Fibroblast of lung (primary cell): ENCODE results near the gene SH3BGRL3. TPM values are rescaled to one million over a fixed set of nuclear protein-coding genes. Genes with fewer than 3 reads are reported as not detected.

Experiments used
- DNase-seq, 2 donors: peaks; one replicate each; pipeline versions ENCODE4 v3.0.0 to v3.0.0-alpha.2; 2010; ENCODE audit warnings: low read depth in 2 of 2
- H2AFZ ChIP-seq: 2 replicates; pipeline ENCODE4 v1.5.1; 2012; ENCODE audit warnings: low read length, control low read depth, inconsistent platforms
- H3K27ac ChIP-seq: 2 replicates; pipeline ENCODE4 v1.5.1; 2011; ENCODE audit warnings: low read length, control low read depth; ENCODE audit not compliant: insufficient read depth
- H3K27me3 ChIP-seq: 2 replicates; pipeline ENCODE4 v1.5.1; 2011; ENCODE audit warnings: mild to moderate bottlenecking, low read length; ENCODE audit not compliant: control insufficient read depth, insufficient read depth
- H3K36me3 ChIP-seq: 2 replicates; pipeline ENCODE4 v1.5.1; 2011; ENCODE audit warnings: low read length; ENCODE audit not compliant: control insufficient read depth, insufficient read depth
- H3K4me1 ChIP-seq: 2 replicates; pipeline ENCODE4 v1.5.1; 2011; ENCODE audit warnings: low read length; ENCODE audit not compliant: control insufficient read depth, insufficient read depth; ENCODE audit errors: extremely low read depth
- H3K4me2 ChIP-seq: 2 replicates; pipeline ENCODE4 v1.5.1; 2011; ENCODE audit warnings: low read length, control low read depth; ENCODE audit not compliant: insufficient read depth; ENCODE audit errors: extremely low read depth
- H3K4me3 ChIP-seq, 4 experiments: fragments of 200-600 bp in 1 of 4; sonication (generic) in 1 of 4; replicated peaks in 1 of 4; 2 replicates each; pipeline ENCODE4 v1.5.1; 2011 to 2016; ENCODE audit warnings: low read length in 4 of 4, low read depth in 3 of 4, mild to moderate bottlenecking in 3 of 4, control low read depth in 2 of 4, inconsistent platforms in 1 of 4, mixed read lengths in 1 of 4; ENCODE audit not compliant: insufficient read depth in 1 of 4; ENCODE audit errors: control extremely low read depth in 1 of 4
- H3K79me2 ChIP-seq: 2 replicates; pipeline ENCODE4 v1.5.1; 2012; ENCODE audit warnings: mild to moderate bottlenecking, low read length, inconsistent platforms; ENCODE audit not compliant: control insufficient read depth, insufficient read depth
- H3K9ac ChIP-seq: 2 replicates; pipeline ENCODE4 v1.5.1; 2011; ENCODE audit warnings: mild to moderate bottlenecking, low read length, control low read depth; ENCODE audit not compliant: insufficient read depth
- H3K9me3 ChIP-seq: 2 replicates; pipeline ENCODE4 v1.5.1; 2012; ENCODE audit warnings: low read depth, low read length; ENCODE audit not compliant: control insufficient read depth, insufficient read depth
- H4K20me1 ChIP-seq: 2 replicates; pipeline ENCODE4 v1.5.1; 2011; ENCODE audit warnings: low read length; ENCODE audit not compliant: control insufficient read depth, insufficient read depth; ENCODE audit errors: extremely low read depth
- CTCF ChIP-seq, 2 donors: IDR thresholded peaks in 1 of 2; conservative IDR thresholded peaks in 1 of 2; 1 replicate in 1 of 2; 2 replicates in 1 of 2; pipeline ENCODE4 v1.5.1; 2011 to 2012; ENCODE audit warnings: low read length in 2 of 2, control low read depth in 1 of 2, inconsistent platforms in 1 of 2, low read depth in 1 of 2, mild to moderate bottlenecking in 1 of 2
- EZH2 ChIP-seq: IDR thresholded peaks from 2 replicates; pipeline ENCODE4 v1.5.1; 2012; ENCODE audit warnings: low read length, control low read depth, mild to moderate bottlenecking; ENCODE audit errors: missing control alignments
- polyA plus RNA-seq, 2 donors: library from polyadenylated mRNA; depleted of rRNA in 1 of 2; stranded (reverse) in 1 of 2; unstranded in 1 of 2; fragments of >200 nt; gene quantifications; 2 replicates each; pipeline ENCODE4 v1.2.1, GENCODE V29; 2011 to 2012; ENCODE audit warnings: missing spikeins in 1 of 2
- total RNA-seq: library from RNA; depleted of rRNA; stranded (reverse); fragments of >200 nt; gene quantifications from 2 replicates; pipeline ENCODE4 v1.2.1, GENCODE V29; 2014

Gene SH3BGRL3
- total and polyA plus RNA-seq, 2 donors (not counting 1 experiment from before 2014, with no cell fraction given) = 39.6 to 200 TPM

DNA sequence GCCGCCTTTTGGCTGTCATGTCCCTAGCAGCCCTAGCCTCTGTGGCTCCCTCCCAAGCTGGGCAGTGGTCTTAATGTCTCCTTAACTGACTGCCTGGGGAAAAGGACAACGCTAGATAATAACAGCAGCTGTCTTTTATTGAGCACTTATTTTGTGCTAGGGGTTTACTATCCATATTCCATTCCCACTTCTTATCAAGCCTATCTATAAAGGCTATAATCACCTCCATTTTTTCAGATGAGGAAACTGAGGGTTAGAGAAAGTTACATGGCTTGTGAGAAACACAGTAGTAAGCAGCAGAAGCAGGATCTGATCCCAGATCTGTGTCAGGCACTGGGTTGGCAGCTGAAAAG lies 6.2 kb downstream of the SH3BGRL3 start:
- Histone ChIP-seq H3K9me3 (no peaks in the 10 kb centered on the region), H3K4me2 (no peak overlapping the region), H3K27ac (no peak overlapping the region), H2AFZ (no peak overlapping the region), H3K9ac (no peak overlapping the region), H4K20me1 (no peaks in the 10 kb centered on the region), H3K79me2 (peaks cover 21% of the 10 kb centered on the region), H3K27me3 (no peaks in the 10 kb centered on the region), H3K36me3 (peaks cover 14% of the 10 kb centered on the region), H3K4me3 (no peak overlapping the region), H3K4me1 (peaks cover 43% of the 10 kb centered on the region)
- DNase-seq = no peak
- TF ChIP-seq CTCF (conservative IDR thresholded peaks at IDR 0.05 in 1 of 2, IDR thresholded peaks at IDR 0.05 in 1 of 2; ENCODE audit: low read depth in 1 of 2, low read length in 2 of 2) (no peak), EZH2 (no peak)

DNA sequence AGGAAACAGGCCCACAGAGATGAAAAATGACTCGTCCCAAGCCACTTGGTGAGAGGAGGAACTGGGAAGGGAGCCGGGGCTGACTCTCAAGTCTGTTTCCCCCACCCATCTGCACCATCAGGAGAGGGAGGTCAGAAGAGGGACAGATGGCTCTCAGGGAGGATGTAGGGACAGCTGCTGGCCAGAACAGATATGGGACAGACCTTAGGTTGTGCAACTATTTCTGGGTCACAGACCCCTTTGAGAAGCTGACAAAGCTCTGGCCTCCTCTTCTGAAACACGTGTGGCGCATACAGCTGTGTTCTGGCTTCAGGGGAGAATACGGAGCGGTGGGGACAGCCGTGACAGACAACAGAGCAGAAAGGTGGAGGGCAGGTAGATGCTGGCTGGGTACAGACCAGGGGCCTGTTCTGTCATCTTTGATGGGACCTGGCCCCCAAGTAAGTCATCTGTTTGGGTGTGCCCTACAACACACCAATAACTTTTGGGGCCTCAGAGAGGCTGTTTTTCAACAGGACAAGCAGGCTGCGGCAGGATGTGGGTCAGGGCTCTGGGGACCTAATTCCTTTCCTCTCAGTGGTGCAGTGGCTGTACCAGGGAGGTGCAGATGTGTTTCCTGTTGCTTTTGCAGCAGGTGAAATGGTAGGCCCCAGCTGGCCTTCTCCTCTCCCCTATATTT lies 7.3 kb downstream of the SH3BGRL3 start:
- H3K4me2 ChIP-seq = no peak overlapping the region
- no peak for DNase-seq
- peaks cover 35% of the 10 kb centered on the region for H3K4me1 ChIP-seq

DNA sequence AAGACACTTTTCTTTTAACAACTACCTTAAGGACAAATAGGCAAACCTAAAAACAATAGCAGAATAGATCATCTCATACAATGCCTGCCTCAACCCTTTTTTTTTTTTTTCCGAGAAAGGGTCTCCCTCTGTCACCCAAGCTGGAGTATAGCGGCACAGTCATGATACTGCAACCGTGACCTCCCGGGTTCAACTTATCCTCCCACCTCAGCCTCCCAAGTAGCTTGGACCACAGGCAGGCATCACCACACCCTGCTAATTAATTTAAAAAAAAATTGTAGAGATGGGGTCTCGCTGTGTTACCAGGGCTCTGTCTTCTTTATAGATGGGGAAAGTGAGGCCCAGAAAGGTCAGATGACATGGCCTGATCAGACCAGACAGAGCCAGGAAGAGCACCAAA lies 7.9 kb downstream of the SH3BGRL3 start:
- no peak for DNase-seq
- peaks cover 5% of the 10 kb centered on the region for H3K79me2 ChIP-seq
- no peak overlapping the region for H3K4me2 ChIP-seq
- peaks cover 9% of the 10 kb centered on the region for H3K36me3 ChIP-seq
- H3K4me1 ChIP-seq = peaks cover 30% of the 10 kb centered on the region
- no peak overlapping the region for H3K9ac ChIP-seq
- H3K4me3 ChIP-seq = no peak overlapping the region
- no peak overlapping the region for H2AFZ ChIP-seq
- TF ChIP-seq CTCF (conservative IDR thresholded peaks at IDR 0.05 in 1 of 2, IDR thresholded peaks at IDR 0.05 in 1 of 2; ENCODE audit: low read depth in 1 of 2, low read length in 2 of 2) = no peak
- no peak for TF ChIP-seq EZH2
- no peaks in the 10 kb centered on the region for H3K9me3 ChIP-seq
- no peaks in the 10 kb centered on the region for H3K27me3 ChIP-seq
- no peaks in the 10 kb centered on the region for H4K20me1 ChIP-seq
- no peak overlapping the region for H3K27ac ChIP-seq

More for the DNA sequence above, 7.3 kb downstream of the SH3BGRL3 start:
- Histone ChIP-seq H4K20me1 (no peaks in the 10 kb centered on the region), H3K27me3 (no peaks in the 10 kb centered on the region), H2AFZ (no peak overlapping the region), H3K9ac (no peak overlapping the region), H3K79me2 (peaks cover 10% of the 10 kb centered on the region), H3K27ac (no peak overlapping the region), H3K36me3 (peaks cover 9% of the 10 kb centered on the region), H3K4me3 (no peak overlapping the region), H3K9me3 (no peaks in the 10 kb centered on the region)
- no peak for TF ChIP-seq EZH2
- no peak for TF ChIP-seq CTCF (conservative IDR thresholded peaks at IDR 0.05 in 1 of 2, IDR thresholded peaks at IDR 0.05 in 1 of 2; ENCODE audit: low read depth in 1 of 2, low read length in 2 of 2)
